Naive thymus-derived CD4-positive, alpha-beta T cell (primary cell): ENCODE results near the gene EPB41. TPM values are rescaled to one million over a fixed set of nuclear protein-coding genes. Genes with fewer than 3 reads are reported as not detected.

Experiments used
- ATAC-seq: fragments of 150-1000 bp; cut with Tn5 transposase; 2 replicates; pipeline ENCODE4 v1.10.0; 2021; ENCODE audit warnings: mild to moderate bottlenecking, moderate library complexity
- CTCF ChIA-PET: fragments of 350-600 bp; sonication (Branson Sonifier 250); formaldehyde crosslinking; loops from one replicate; lab custom pipeline; 2021; ENCODE audit warnings: antibody characterized with exemption; lab: Charles Lee
- POLR2A ChIA-PET: fragments of 350-600 bp; sonication (Branson Sonifier 250); formaldehyde crosslinking; loops from one replicate; lab custom pipeline; 2021; ENCODE audit warnings: antibody characterized with exemption, inconsistent platforms; lab: Charles Lee
- DNase-seq, 9 donors: peaks; one replicate each; pipeline versions ENCODE4 v3.0.0 to v3.0.0-alpha.2; 2020 to 2022; ENCODE audit warnings: mixed read lengths in 1 of 9
- H3K27ac ChIP-seq: one replicate; pipeline ENCODE4 v1.7.0; 2013; ENCODE audit warnings: mild to moderate bottlenecking, low read depth, low read length, moderate library complexity
- H3K27me3 ChIP-seq, 2 donors: one replicate each; pipeline ENCODE4 v1.7.0; 2013; ENCODE audit warnings: low read length in 2 of 2, mild to moderate bottlenecking in 2 of 2, moderate library complexity in 2 of 2; ENCODE audit not compliant: control insufficient read depth in 2 of 2, insufficient read depth in 2 of 2
- H3K36me3 ChIP-seq, 3 experiments: 1 replicate in 2 of 3; 2 replicates in 1 of 3; pipeline ENCODE4 v1.7.0; 2013; ENCODE audit warnings: low read length in 3 of 3, mild to moderate bottlenecking in 3 of 3, moderate library complexity in 1 of 3; ENCODE audit not compliant: insufficient read depth in 3 of 3, control insufficient read depth in 2 of 3
- H3K4me1 ChIP-seq, 2 donors: one replicate each; pipeline ENCODE4 v1.7.0; 2013; ENCODE audit warnings: low read length in 2 of 2, mild to moderate bottlenecking in 2 of 2, moderate library complexity in 1 of 2; ENCODE audit not compliant: control insufficient read depth in 2 of 2, insufficient read depth in 2 of 2
- H3K4me3 ChIP-seq: 2 replicates; pipeline ENCODE4 v1.7.0; 2013; ENCODE audit warnings: mild to moderate bottlenecking, low read length
- H3K9me3 ChIP-seq, 3 experiments: 1 replicate in 2 of 3; 2 replicates in 1 of 3; pipeline ENCODE4 v1.7.0; 2013; ENCODE audit warnings: low read length in 3 of 3; ENCODE audit not compliant: control insufficient read depth in 2 of 3
- H3K27ac Mint-ChIP-seq, 9 donors: one replicate each; pipeline ENCODE4 v1.8.0; 2020 to 2022; ENCODE audit warnings: mixed read lengths in 9 of 9, mild to moderate bottlenecking in 8 of 9, moderate library complexity in 5 of 9, inconsistent platforms in 2 of 9
- H3K27me3 Mint-ChIP-seq, 5 donors: one replicate each; pipeline ENCODE4 v1.8.0; 2021 to 2022; ENCODE audit warnings: mixed read lengths in 5 of 5, mild to moderate bottlenecking in 1 of 5
- H3K36me3 Mint-ChIP-seq, 5 donors: one replicate each; pipeline ENCODE4 v1.8.0; 2020 to 2022; ENCODE audit warnings: mixed read lengths in 5 of 5, mild to moderate bottlenecking in 3 of 5, inconsistent platforms in 1 of 5
- H3K4me1 Mint-ChIP-seq, 7 donors: one replicate each; pipeline ENCODE4 v1.8.0; 2020 to 2022; ENCODE audit warnings: mixed read lengths in 7 of 7, mild to moderate bottlenecking in 3 of 7, inconsistent platforms in 1 of 7
- H3K4me3 Mint-ChIP-seq, 10 donors: one replicate each; pipeline ENCODE4 v1.8.0; 2020 to 2022; ENCODE audit warnings: mild to moderate bottlenecking in 10 of 10, mixed read lengths in 10 of 10, moderate library complexity in 6 of 10, inconsistent platforms in 2 of 10
- H3K9me3 Mint-ChIP-seq, 11 donors: one replicate each; pipeline ENCODE4 v1.8.0; 2020 to 2022; ENCODE audit warnings: mixed read lengths in 11 of 11, mild to moderate bottlenecking in 4 of 11, inconsistent platforms in 1 of 11, moderate library complexity in 1 of 11
- intact Hi-C, 2 donors: fragments of 100-400 bp; cut with micrococcal nuclease; formaldehyde crosslinking; loops; one replicate each; pipeline ENCODE4 v1.15.1; 2023
- polyA plus RNA-seq, 2 donors: library from polyadenylated mRNA; unstranded; fragments of 300-500 nt; fragmentation: Illumina TruSeq; gene quantifications; one replicate each; pipeline ENCODE4 v1.2.3, GENCODE V29; 2021
- total RNA-seq, 6 experiments: library from RNA in 5 of 6; stranded (reverse) in 5 of 6; gene quantifications; 1 replicate in 5 of 6; 2 replicates in 1 of 6; pipeline ENCODE4 v1.2.3 and lab custom pipeline; 2021 to 2026

The EPB41 gene
- total and polyA plus RNA-seq, 7 experiments from 2014 or later: 115 to 325 (median 162) TPM

- DNase-seq (no peak), ATAC-seq (no peak)
- Histone ChIP-seq H3K9me3 (no peaks in the 10 kb centered on the region), H3K27ac (no peak overlapping the region), H3K4me1 (peaks cover 6 to 17% of the 10 kb centered on the region in 2 donors), H3K36me3 (no peaks in the 10 kb centered on the region), H3K27me3 (no peaks in the 10 kb centered on the region), H3K4me3 (no peak overlapping the region)
- ChIA-PET CTCF (no interaction called here), POLR2A (interaction anchor here (0.7 to 0.9 kb wide), 2 partner anchors 35 to 53 kb away, joined by 3 read pairs; no protein-coding TSS in a partner anchor)
- Mint-ChIP-seq H3K27ac (peak overlapping the region in 8 of 9 donors; percentile 20 to 82 (median 58)), H3K4me1 (peaks cover 32 to 87% (median 66%) of the 10 kb centered on the region in 7 donors), H3K36me3 (peaks cover 0 to 22% (median 14%) of the 10 kb centered on the region in 5 donors), H3K27me3 (no peaks in the 10 kb centered on the region), H3K9me3 (no peaks in the 10 kb centered on the region), H3K4me3 (peak overlapping the region in 7 of 10 donors; percentile 19 to 53 (median 31))
- intact Hi-C loops: no loop called here
These were observed 57.8 kb downstream of the EPB41 start for GRCh38 chr1:28971980-28972771.

- H3K4me1 ChIP-seq: peaks cover 6 to 17% of the 10 kb centered on the region in 2 donors
- H3K9me3 ChIP-seq: no peaks in the 10 kb centered on the region
- Mint-ChIP-seq H3K27ac (peak overlapping the region in 5 of 9 donors; percentile 11 to 66 (median 32)), H3K4me1 (peaks cover 39 to 88% (median 79%) of the 10 kb centered on the region in 7 donors), H3K27me3 (no peaks in the 10 kb centered on the region), H3K9me3 (no peaks in the 10 kb centered on the region), H3K4me3 (peak overlapping the region in 4 of 10 donors; percentile 24 to 37 (median 26)), H3K36me3 (peaks cover 0 to 25% (median 18%) of the 10 kb centered on the region in 5 donors)
- no peaks in the 10 kb centered on the region for H3K36me3 ChIP-seq
- ATAC-seq (no peak), DNase-seq (no peak)
- no peaks in the 10 kb centered on the region for H3K27me3 ChIP-seq
- POLR2A ChIA-PET: interaction anchor here (0.6 to 0.8 kb wide), 3 partner anchors 10 to 62 kb away, joined by 3 read pairs; partner anchors contain the start of gene EPB41
- H3K4me3 ChIP-seq: no peak overlapping the region
- intact Hi-C loops: no loop called here
- CTCF ChIA-PET: interaction anchor here (0.8 kb wide), 1 partner anchor 10 kb away, joined by 4 read pairs; no protein-coding TSS in a partner anchor
- H3K27ac ChIP-seq: no peak overlapping the region
These were observed 59.4 kb downstream of the EPB41 start for GRCh38 chr1:28973596-28974421.

GRCh38 chr1:28974432-28974831 lies 60.1 kb downstream of the EPB41 start:
- peaks cover 0 to 28% (median 18%) of the 10 kb centered on the region in 5 donors for H3K36me3 Mint-ChIP-seq
- Histone ChIP-seq H3K4me3 (no peak overlapping the region), H3K9me3 (no peaks in the 10 kb centered on the region), H3K27ac (no peak overlapping the region), H3K4me1 (peaks cover 6 to 17% of the 10 kb centered on the region in 2 donors), H3K27me3 (no peaks in the 10 kb centered on the region), H3K36me3 (no peaks in the 10 kb centered on the region)
- DNase-seq (no peak), ATAC-seq (no peak)
- H3K4me3 Mint-ChIP-seq: peak overlapping the region in 2 of 10 donors; percentile 2 to 6
- ChIA-PET POLR2A (interaction anchor here (0.6 kb wide), 1 partner anchor 11 kb away, joined by 3 read pairs; no protein-coding TSS in a partner anchor), CTCF (interaction anchor here (0.8 kb wide), 1 partner anchor 9 kb away, joined by 4 read pairs; no protein-coding TSS in a partner anchor)
- H3K4me1 Mint-ChIP-seq: peaks cover 41 to 95% (median 84%) of the 10 kb centered on the region in 7 donors
- no peaks in the 10 kb centered on the region for H3K27me3 Mint-ChIP-seq
- H3K9me3 Mint-ChIP-seq: no peaks in the 10 kb centered on the region
- intact Hi-C loops: no loop called here
- H3K27ac Mint-ChIP-seq: peak overlapping the region in 4 of 9 donors; percentile 11 to 66 (median 25)

- no peak overlapping the region for H3K27ac ChIP-seq
- intact Hi-C loops: loop anchor here in 1 of 2 donors (2.0 kb wide), 1 partner anchor 21 kb away; no protein-coding TSS in a partner anchor
- H3K36me3 ChIP-seq: no peaks in the 10 kb centered on the region
- no peak overlapping the region for H3K4me3 ChIP-seq
- CTCF ChIA-PET: no interaction called here
- POLR2A ChIA-PET: interaction anchor here (0.6 kb wide), 2 partner anchors 8 to 468 kb away, joined by 3 to 6 read pairs; no protein-coding TSS in a partner anchor
- Mint-ChIP-seq H3K27me3 (no peaks in the 10 kb centered on the region), H3K9me3 (no peaks in the 10 kb centered on the region), H3K4me1 (peaks cover 42 to 93% (median 86%) of the 10 kb centered on the region in 7 donors), H3K27ac (peak overlapping the region in 6 of 9 donors; percentile 22 to 58 (median 34)), H3K36me3 (peaks cover 0 to 32% (median 17%) of the 10 kb centered on the region in 5 donors), H3K4me3 (peak overlapping the region in 3 of 10 donors; percentile 4 to 34 (median 24))
- H3K27me3 ChIP-seq: no peaks in the 10 kb centered on the region
- peaks cover 6 to 17% of the 10 kb centered on the region in 2 donors for H3K4me1 ChIP-seq
- DNase-seq: no peak
- no peaks in the 10 kb centered on the region for H3K9me3 ChIP-seq
- no peak for ATAC-seq
These were observed 61.9 kb downstream of the EPB41 start for GRCh38 chr1:28976248-28976647.

- Mint-ChIP-seq H3K4me3 (peak overlapping the region in 4 of 10 donors; percentile 11 to 43 (median 24)), H3K36me3 (peaks cover 0 to 21% (median 9%) of the 10 kb centered on the region in 5 donors), H3K27ac (peak overlapping the region in 3 of 9 donors; percentile 26 to 51 (median 48)), H3K27me3 (no peaks in the 10 kb centered on the region), H3K4me1 (peaks cover 27 to 89% (median 81%) of the 10 kb centered on the region in 7 donors), H3K9me3 (no peaks in the 10 kb centered on the region)
- ChIA-PET CTCF (no interaction called here), POLR2A (interaction anchor here (0.5 to 1.0 kb wide), 2 partner anchors 61 to 119 kb away, joined by 3 to 4 read pairs; no protein-coding TSS in a partner anchor)
- DNase-seq: no peak
- no peak overlapping the region for H3K4me3 ChIP-seq
- peaks cover 0 to 16% of the 10 kb centered on the region in 2 donors for H3K4me1 ChIP-seq
- intact Hi-C loops: no loop called here
- no peaks in the 10 kb centered on the region for H3K36me3 ChIP-seq
- no peaks in the 10 kb centered on the region for H3K9me3 ChIP-seq
- no peaks in the 10 kb centered on the region for H3K27me3 ChIP-seq
- no peak for ATAC-seq
- H3K27ac ChIP-seq: no peak overlapping the region
These were observed 66.8 kb downstream of the EPB41 start for GRCh38 chr1:28981210-28981609.

GRCh38 chr1:28982198-28982597 lies 67.8 kb downstream of the EPB41 start:
- Mint-ChIP-seq H3K4me3 (no peak overlapping the region), H3K36me3 (peaks cover 0 to 17% (median 6%) of the 10 kb centered on the region in 5 donors), H3K9me3 (no peaks in the 10 kb centered on the region), H3K27me3 (no peaks in the 10 kb centered on the region), H3K4me1 (peaks cover 31 to 89% (median 82%) of the 10 kb centered on the region in 7 donors), H3K27ac (peak overlapping the region in 1 of 9 donors; percentile 32)
- no peaks in the 10 kb centered on the region for H3K9me3 ChIP-seq
- intact Hi-C loops: loop anchor here in 1 of 2 donors (2.0 kb wide), 1 partner anchor 95 kb away; no protein-coding TSS in a partner anchor
- no peak overlapping the region for H3K27ac ChIP-seq
- no peaks in the 10 kb centered on the region for H3K36me3 ChIP-seq
- ChIA-PET POLR2A (no interaction called here), CTCF (no interaction called here)
- DNase-seq (no peak), ATAC-seq (no peak)
- no peaks in the 10 kb centered on the region for H3K27me3 ChIP-seq
- peaks cover 0 to 16% of the 10 kb centered on the region in 2 donors for H3K4me1 ChIP-seq
- no peak overlapping the region for H3K4me3 ChIP-seq
